SU-DHL-6 (cell line): Measurements from ENCODE around the gene PDC.

Experiments
- H2AFZ ChIP-seq: fragments of 200-600 bp; sonication (generic); 2 replicates; pipeline ENCODE4 v1.6.1; 2014; ENCODE audit warnings: low read depth, mild to moderate bottlenecking, moderate library complexity, mixed read lengths, antibody characterized with exemption, low read length; ENCODE audit not compliant: severe bottlenecking
- H3F3A ChIP-seq: fragments of 200-600 bp; shearing (Covaris generic); 2 replicates; pipeline ENCODE4 v1.6.0; 2016; ENCODE audit warnings: antibody characterized with exemption, mild to moderate bottlenecking; ENCODE audit not compliant: insufficient read depth
- H3K27ac ChIP-seq: fragments of 200-600 bp; sonication (generic); 2 replicates; pipeline ENCODE4 v1.5.1; 2016; ENCODE audit warnings: low read depth, mild to moderate bottlenecking, low read length, moderate library complexity, mixed read lengths
- H3K27me3 ChIP-seq: fragments of 200-600 bp; sonication (generic), shearing (Covaris generic); 2 replicates; pipeline ENCODE4 v1.6.0; 2014; ENCODE audit warnings: mild to moderate bottlenecking, low read length
- H3K36me3 ChIP-seq: fragments of 200-600 bp; sonication (generic); 2 replicates; pipeline ENCODE4 v1.6.1; 2014; ENCODE audit warnings: mild to moderate bottlenecking, low read length, mixed read lengths
- H3K4me2 ChIP-seq: fragments of 300-600, 200-600 bp; shearing (Covaris generic), sonication (generic); 2 replicates; pipeline ENCODE4 v1.6.0; 2014; ENCODE audit warnings: low read length, low read depth, mild to moderate bottlenecking; ENCODE audit not compliant: poor library complexity, severe bottlenecking
- H3K4me3 ChIP-seq: fragments of 200-600 bp; sonication (generic); 2 replicates; pipeline ENCODE4 v1.5.1; 2014; ENCODE audit warnings: antibody characterized with exemption, low read length, mild to moderate bottlenecking, mixed read lengths; ENCODE audit not compliant: insufficient read depth, poor library complexity, severe bottlenecking
- H3K79me2 ChIP-seq: fragments of 200-600 bp; sonication (generic); 2 replicates; pipeline ENCODE4 v1.6.1; 2014; ENCODE audit warnings: mild to moderate bottlenecking, low read length, moderate library complexity; ENCODE audit not compliant: insufficient read depth
- H3K9ac ChIP-seq: fragments of 200-600 bp; sonication (generic); 2 replicates; pipeline ENCODE4 v1.7.0; 2014; ENCODE audit warnings: mild to moderate bottlenecking, low read length
- H3K9me2 ChIP-seq: fragments of 200-600 bp; sonication (generic); replicated peaks from 2 replicates; pipeline ENCODE4 v1.6.1; 2014; ENCODE audit warnings: low read length; ENCODE audit not compliant: insufficient read depth
- H3K9me3 ChIP-seq: fragments of 200-600 bp; sonication (generic); 2 replicates; pipeline ENCODE4 v1.6.1; 2014; ENCODE audit warnings: low read length, mixed read lengths; ENCODE audit not compliant: insufficient read depth
- H4K20me1 ChIP-seq: fragments of 200-600 bp; sonication (generic); 2 replicates; pipeline ENCODE4 v1.6.1; 2014; ENCODE audit warnings: low read depth, mild to moderate bottlenecking, antibody characterized with exemption, low read length, moderate library complexity, mixed read lengths
- CTCF ChIP-seq: fragments of 200-600 bp; sonication (generic); IDR thresholded peaks from one replicate; pipeline ENCODE4 v1.5.1; 2017; ENCODE audit warnings: antibody characterized with exemption, mild to moderate bottlenecking, low read length, moderate library complexity; ENCODE audit not compliant: insufficient read depth, poor library complexity, severe bottlenecking
- EZH2phosphoT487 ChIP-seq: fragments of 200-600 bp; sonication (generic), shearing (Covaris generic); conservative IDR thresholded peaks from 2 replicates; pipeline ENCODE4 v1.6.1; 2018; ENCODE audit warnings: mild to moderate bottlenecking, antibody characterized with exemption, low read length, moderate library complexity, mixed read lengths

PDC gene

GRCh38 chr1:186420311-186420710 is 40.6 kb downstream of the PDC start:
- Histone ChIP-seq H3F3A (no peaks in the 10 kb centered on the region), H3K4me2 (no peak overlapping the region), H3K27me3 (no peaks in the 10 kb centered on the region), H3K79me2 (no peaks in the 10 kb centered on the region), H3K27ac (no peak overlapping the region), H3K9ac (no peak overlapping the region), H3K9me2 (no peaks in the 10 kb centered on the region), H3K4me3 (no peak overlapping the region), H4K20me1 (no peaks in the 10 kb centered on the region), H2AFZ (no peak overlapping the region), H3K9me3 (no peaks in the 10 kb centered on the region), H3K36me3 (peaks cover 7% of the 10 kb centered on the region; the same call in 1 of the 2 replicates)
- TF ChIP-seq CTCF, result no peak
- no peak for TF ChIP-seq EZH2phosphoT487

- H3K4me2 ChIP-seq, result no peak overlapping the region
- no peak for TF ChIP-seq CTCF
- no peak for TF ChIP-seq EZH2phosphoT487
- H3K9me3 ChIP-seq, result no peaks in the 10 kb centered on the region
- no peaks in the 10 kb centered on the region for H4K20me1 ChIP-seq
- no peaks in the 10 kb centered on the region for H3K9me2 ChIP-seq
- peaks cover 7% of the 10 kb centered on the region; the same call in 1 of the 2 replicates for H3K36me3 ChIP-seq
- H2AFZ ChIP-seq, result no peak overlapping the region
- no peaks in the 10 kb centered on the region for H3K79me2 ChIP-seq
- no peaks in the 10 kb centered on the region for H3F3A ChIP-seq
- no peaks in the 10 kb centered on the region for H3K27me3 ChIP-seq
- no peak overlapping the region for H3K27ac ChIP-seq
- no peak overlapping the region for H3K4me3 ChIP-seq
- H3K9ac ChIP-seq, result no peak overlapping the region
Measured at GRCh38 chr1:186418503-186418902, 42.4 kb downstream of the PDC start.

- Histone ChIP-seq H3K9me2 (no peaks in the 10 kb centered on the region), H3K27me3 (no peaks in the 10 kb centered on the region), H3K9me3 (no peaks in the 10 kb centered on the region), H3K79me2 (no peaks in the 10 kb centered on the region), H3K4me3 (no peak overlapping the region), H3F3A (no peaks in the 10 kb centered on the region; the same call in 1 of the 2 replicates), H3K4me2 (no peak overlapping the region), H3K36me3 (peaks cover 28% of the 10 kb centered on the region; the same call in 1 of the 2 replicates), H4K20me1 (no peaks in the 10 kb centered on the region), H3K27ac (no peak overlapping the region), H2AFZ (no peak overlapping the region), H3K9ac (no peak overlapping the region)
- no peak for TF ChIP-seq EZH2phosphoT487
- TF ChIP-seq CTCF, result no peak
Measured at GRCh38 chr1:186413319-186413718, 47.6 kb downstream of the PDC start.

- no peaks in the 10 kb centered on the region; the same call in 1 of the 2 replicates for H3F3A ChIP-seq
- H3K27ac ChIP-seq, result no peak overlapping the region
- no peaks in the 10 kb centered on the region for H3K9me3 ChIP-seq
- H3K9ac ChIP-seq, result no peak overlapping the region
- no peaks in the 10 kb centered on the region for H3K27me3 ChIP-seq
- no peak overlapping the region for H3K4me2 ChIP-seq
- TF ChIP-seq CTCF (no peak), EZH2phosphoT487 (no peak)
- peaks cover 43% of the 10 kb centered on the region; the same call in 1 of the 2 replicates for H3K36me3 ChIP-seq
- no peaks in the 10 kb centered on the region for H3K79me2 ChIP-seq
- H2AFZ ChIP-seq, result no peak overlapping the region
- no peaks in the 10 kb centered on the region for H4K20me1 ChIP-seq
- no peak overlapping the region for H3K4me3 ChIP-seq
- H3K9me2 ChIP-seq, result no peaks in the 10 kb centered on the region
Measured at GRCh38 chr1:186409091-186409490, 51.8 kb downstream of the PDC start.
